Measurements from ENCODE around the gene ING1.
"Not testable (repeated sequence)": the region's sequence is repeated elsewhere in the genome, so short reads cannot be mapped to it uniquely, and the experiment has no call there.

ING1 gene, protein sequence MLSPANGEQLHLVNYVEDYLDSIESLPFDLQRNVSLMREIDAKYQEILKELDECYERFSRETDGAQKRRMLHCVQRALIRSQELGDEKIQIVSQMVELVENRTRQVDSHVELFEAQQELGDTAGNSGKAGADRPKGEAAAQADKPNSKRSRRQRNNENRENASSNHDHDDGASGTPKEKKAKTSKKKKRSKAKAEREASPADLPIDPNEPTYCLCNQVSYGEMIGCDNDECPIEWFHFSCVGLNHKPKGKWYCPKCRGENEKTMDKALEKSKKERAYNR

DNA sequence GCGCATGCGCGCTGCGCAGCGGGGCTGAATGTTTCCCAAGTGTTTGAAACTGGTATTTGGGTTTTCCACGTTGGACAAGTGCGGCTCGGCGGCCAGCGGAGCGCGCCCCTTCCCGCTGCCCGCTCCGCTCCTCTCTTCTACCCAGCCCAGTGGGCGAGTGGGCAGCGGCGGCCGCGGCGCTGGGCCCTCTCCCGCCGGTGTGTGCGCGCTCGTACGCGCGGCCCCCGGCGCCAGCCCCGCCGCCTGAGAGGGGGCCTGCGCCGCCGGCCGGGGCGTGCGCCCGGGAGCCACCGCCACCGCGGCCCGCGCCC is at the start of gene ING1:
Gene ING1, plus strand, starts transcription at position 59 of the 311 bp plus-strand sequence. CDS start 450 bp downstream, outside the sequence.
- no peak for DNase-seq

DNA sequence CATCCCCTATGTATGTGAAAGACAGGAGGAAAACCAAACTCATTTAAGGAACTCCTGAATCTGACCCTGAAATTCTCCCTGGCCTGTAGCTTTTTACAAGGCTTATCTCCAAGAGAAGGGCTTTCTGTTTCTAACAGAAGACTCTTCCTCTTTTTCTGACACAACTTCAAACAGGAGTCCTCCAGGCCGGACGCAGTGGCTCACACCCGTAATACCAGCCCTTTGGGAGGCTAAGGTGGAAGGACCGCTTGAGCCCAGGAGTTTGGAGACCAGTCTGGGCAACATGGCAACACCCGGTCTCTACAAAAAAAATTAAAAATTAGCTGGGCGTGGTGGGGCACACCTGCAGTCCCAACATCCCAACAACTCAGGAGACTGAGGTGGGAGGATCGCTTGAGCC is 49.5 kb upstream of the ING1 start:
- no peak for DNase-seq

DNA sequence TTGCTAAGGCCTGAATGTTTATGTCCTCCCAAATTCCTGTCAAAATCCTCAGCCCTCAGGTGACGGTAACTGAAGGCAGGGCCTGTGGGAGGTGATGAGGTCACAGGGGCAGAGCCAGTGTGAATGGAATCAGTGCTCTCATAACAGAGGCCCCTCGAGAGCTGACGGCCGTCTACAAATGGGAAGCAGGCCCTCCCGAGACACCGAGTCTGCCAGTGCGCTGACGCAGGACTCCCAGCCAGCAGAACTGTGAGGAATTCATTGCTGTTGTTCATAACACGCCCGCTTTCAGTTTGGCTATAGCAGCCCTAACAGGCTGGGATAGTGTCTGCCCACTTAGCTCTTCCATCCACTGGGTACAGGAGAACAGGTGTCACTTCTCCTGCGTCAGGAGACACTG is 48.8 kb upstream of the ING1 start:
- no peak for DNase-seq

DNA sequence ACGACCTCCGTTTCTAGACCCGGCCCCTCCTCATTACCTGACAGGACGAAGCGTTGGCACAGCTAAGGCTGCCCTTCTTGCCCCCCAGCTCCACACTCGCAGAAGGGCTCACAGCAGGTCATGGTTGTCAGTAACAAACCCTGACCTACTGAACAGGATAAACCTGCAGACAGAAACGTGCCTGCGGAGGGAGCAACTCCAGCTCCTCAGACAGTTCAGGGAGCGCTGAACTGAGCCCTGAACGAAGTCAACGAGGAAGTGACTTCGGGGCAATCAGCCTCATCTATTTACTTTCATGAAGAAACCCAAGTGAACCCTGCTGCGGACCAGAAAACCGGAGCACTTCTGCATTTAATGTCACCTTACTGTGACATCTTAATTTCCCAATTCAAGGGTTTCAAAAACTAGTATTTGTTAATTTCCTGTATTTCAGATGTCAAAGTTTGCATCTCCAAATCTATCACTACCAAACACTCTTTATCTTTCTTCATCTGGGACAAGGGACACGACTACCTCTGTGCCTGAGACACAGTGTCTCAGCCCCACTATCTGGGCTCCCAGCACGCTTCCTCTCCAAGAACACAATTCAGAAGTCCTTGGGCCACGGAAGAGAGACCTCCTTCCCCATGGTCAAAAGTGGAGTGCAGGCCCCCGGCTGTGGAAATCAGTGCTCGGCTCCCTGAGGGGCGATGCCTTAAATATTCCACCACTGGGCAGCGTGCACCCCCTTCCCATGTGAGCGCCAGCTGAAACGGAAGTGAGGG is 47.8 kb upstream of the ING1 start:
- no peak for DNase-seq

DNA sequence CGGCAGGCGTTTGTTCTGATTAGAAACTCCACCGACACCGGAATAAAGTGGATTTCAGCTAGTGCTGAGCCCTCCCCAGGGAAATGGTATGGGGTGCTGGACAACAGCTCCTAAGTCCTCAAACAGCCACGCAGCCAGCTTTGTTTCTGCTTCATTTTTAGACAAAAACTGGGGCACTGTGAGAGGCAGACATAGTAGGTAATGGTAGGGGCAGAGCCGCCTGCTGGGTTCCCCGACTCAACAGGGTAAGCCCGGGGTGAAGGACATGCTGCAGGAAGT is 47.3 kb upstream of the ING1 start:
- DNase-seq: no peak

DNA sequence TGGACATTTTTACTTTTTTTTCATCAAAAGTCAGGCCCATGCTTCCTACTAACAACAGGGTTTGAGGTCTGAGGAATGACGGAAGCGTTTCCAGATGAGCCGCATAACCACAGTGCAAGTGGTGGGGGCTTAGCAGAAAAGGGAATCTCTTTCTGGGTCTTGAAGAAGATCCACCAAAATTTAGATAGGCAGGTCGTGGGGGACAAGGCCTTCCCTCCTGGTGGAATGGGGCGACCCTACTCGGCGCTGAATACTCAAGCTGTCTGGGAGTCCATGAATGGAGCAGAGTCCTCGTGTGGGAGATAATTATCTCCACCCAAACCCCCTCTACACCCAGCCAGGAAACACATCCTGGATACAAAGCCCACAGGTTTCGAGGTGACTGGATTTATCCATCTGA is 44.5 kb upstream of the ING1 start:
- no peak for DNase-seq

DNA sequence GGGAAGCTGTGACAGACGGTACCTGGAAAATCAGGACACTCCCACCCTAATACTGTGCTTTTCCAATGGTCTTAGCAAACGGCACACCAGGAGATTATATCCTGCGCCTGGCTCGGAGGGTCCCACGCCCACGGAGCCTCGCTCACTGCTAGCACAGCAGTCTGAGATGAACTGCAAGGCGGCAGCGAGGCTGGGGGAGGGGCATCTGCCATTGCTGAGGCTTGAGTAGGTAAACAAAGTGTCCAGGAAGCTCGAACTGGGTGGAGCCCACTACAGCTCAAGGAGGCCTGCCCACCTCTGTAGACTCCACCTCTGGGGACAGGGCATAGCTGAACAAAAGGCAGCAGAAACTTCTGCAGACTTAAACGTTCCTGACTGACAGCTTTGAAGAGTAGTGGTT is 43.7 kb upstream of the ING1 start:
- DNase-seq: not testable (repeated sequence)

DNA sequence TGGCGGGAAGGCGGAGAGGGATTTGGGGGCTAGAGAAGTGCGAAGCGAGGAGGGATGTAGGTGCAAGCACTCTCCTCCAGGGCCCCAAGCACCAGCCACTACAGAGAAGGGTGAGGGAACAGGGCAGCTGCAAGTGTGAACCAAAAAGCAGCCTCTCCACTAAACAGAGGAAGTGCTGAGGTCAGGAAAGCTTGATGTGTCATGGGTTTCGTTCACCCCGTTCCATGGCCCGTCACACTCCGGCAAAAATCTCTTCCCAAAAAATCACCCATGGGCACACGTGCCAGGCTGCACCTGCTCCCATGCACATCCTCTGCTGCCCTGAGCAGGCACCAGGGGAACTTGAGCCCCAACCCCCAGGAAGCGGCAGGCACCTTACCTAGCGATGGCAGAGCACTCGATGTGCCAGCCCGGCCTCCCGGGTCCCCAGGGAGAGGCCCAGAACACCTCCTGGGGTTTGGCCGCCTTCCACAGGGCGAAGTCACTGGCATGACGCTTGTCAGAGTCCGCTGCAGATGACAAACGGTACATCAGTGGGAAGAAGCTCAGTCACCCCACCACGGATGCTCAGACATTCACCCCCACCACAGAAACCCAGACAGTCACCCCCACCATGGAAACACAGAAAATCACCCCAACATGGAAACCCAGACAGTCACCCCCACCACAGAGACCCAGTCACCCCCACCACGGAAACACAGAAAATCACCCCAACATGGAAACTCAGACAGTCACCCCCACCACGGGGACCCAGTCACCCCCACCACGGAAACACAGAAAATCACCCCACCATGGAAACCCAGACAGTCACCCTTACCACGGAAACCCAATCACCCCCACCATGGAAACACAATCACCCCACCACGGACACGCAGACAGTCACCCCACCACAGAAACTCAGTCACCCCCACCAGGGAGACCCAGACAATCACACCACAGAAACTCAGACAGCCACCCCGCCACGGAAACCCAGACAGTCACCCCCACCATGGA is 36.6 kb upstream of the ING1 start:
- DNase-seq: no peak

DNA sequence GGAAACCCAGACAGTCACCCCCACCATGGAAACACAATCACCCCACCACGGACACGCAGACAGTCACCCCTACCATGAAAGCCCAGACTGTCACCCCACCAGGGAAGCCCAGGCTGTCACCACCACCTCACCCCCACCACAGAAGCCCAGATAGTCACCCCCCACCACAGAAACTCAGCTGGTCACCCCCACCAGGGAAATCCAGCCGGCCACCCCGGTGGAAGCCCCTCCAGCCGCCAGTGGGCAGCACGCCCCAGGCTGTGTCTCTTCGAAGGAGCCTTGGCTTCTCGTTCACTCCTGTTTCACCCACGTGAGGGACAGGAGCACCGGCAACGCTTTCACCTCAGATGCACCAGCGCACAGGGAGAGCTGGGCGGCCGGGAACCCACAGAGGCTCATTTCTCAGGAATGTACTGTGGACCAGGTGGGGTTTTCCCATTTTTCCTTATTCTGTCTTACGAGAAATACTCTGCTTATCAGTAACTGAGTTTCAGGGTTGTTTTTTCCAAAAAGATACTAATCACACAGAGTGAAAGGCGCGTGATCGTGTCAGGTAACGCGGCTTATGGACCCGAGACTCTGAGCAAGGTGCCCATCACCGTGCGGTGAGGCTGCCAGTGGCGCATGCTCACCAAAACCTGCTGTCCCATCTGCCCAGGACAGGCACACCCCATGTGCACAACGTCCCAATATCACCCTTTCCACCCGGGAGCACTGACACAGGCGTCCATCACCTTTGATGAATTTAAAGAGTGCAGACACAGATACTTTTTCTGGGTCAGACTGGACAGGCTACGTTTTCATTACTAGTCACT is 35.6 kb upstream of the ING1 start:
- no peak for DNase-seq

DNA sequence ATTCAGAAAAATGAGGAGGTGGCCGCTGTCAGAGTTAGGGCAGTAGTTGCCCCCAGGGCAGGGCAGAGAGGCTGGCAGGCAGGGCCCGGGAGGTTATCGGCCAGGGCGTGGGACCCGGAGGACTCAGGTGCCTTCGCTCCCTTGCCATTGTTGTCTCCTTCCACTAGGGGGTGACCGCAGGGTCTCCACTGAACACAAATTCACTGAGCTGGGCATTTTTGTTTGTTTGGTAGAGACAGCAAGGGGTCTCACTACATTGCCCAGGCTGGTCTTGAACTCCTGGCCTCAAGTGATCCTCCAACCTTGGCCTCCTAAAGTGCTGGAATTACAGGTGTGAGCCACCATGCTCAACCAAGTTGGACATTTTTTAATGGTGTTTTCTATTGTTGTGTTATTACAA is 32.6 kb upstream of the ING1 start:
- DNase-seq: no peak

DNA sequence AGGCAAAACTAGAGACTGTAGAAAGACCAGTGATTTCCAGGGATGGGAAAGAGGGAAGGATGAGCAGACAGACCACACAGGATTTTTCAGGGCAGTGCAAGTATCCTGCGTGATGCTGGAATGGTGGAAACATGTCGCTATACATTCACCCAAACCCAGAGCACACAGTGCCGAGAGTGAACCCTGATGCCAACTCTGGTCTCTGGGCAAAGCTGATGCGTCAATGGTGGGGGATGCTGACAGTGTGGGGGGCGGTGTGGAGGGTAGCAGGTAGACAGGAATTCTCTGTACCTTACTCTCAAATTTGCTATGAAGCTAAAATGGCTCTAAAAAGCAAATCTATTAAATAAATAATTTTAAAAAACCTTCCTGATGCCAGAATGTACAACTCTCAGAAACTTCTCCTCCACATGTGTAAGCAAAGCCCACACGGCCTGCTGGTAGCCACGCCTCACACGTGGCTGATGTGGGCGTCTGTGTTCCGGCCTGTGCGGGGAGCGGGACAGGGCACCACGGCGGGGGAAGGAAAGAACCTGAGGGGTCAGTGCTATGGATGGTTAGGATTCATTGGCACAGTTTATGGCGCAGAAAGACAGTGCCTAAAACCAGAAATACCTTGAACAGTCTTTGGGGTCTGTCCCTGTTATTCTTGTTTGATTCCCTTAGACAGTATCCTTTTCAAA is 31.5 kb upstream of the ING1 start:
- no peak for DNase-seq

DNA sequence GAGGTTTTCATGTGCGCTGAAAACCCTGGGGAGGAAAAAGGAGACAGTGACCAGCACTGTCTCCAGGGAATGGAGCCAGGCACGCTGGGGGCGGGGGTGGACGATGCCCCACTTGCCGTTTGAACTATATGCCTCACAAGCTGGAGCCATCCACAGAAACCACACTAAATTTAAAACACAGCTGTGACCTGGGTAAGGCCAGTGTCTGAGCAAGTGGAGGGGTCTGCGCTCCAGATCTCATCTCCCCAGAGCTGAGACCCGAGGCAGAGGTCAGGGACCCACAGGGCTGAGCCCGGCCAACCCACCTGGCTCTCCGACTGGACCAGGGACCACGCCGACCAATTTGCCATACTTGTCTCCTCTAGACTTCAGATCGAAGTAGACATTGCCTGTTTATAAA is 30.8 kb upstream of the ING1 start:
- DNase-seq: no peak

DNA sequence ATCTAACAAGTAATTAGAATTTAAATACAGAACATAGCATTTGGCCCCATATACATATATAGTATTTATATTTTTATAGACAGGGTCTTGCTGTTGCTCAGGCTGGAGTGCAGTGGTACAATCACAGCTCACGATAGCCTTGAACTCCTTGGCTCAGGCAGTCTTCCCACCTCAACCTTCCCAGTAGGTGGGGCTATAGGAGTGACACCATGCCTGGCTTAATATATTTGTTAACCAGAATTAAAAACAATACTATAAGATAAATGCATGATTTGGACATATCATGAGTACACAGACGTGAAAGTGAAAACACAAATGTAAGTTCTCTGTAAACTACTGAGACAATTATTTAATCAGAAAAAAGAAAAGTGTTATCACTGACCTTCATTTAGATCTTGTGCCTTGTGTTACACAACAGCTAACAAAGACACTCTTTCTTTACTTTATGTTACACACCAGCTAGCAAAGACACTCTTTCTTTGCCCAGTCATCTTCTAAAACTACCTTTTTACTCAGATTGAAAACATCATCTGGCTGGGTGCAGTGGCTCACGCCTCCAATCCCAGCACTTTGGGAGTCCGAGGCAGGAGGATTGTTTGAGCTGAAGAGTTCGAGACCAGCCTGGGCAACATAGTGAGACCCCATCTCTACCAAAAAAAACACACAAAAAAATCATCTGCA is 30.2 kb upstream of the ING1 start:
- no peak for DNase-seq

DNA sequence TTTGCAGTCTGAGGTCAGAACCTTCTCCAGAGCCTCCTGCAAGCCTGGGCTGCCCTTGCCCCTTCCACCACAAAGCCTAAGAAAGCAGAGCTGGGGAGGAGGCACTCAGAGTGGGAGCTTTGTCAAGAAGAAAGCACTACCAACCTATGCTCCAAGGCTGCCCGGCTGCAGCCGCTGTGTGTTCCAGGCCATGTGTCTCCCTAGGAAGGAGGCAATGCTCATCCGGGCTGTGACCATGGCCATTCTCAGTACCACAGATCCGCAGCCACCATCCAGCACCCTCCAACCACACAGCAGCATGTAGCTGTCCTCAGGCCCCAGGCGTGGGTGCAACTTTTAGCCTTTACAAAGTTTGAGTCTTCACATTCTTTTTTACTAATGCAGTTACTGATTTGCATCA is 29.6 kb upstream of the ING1 start:
- DNase-seq: no peak

DNA sequence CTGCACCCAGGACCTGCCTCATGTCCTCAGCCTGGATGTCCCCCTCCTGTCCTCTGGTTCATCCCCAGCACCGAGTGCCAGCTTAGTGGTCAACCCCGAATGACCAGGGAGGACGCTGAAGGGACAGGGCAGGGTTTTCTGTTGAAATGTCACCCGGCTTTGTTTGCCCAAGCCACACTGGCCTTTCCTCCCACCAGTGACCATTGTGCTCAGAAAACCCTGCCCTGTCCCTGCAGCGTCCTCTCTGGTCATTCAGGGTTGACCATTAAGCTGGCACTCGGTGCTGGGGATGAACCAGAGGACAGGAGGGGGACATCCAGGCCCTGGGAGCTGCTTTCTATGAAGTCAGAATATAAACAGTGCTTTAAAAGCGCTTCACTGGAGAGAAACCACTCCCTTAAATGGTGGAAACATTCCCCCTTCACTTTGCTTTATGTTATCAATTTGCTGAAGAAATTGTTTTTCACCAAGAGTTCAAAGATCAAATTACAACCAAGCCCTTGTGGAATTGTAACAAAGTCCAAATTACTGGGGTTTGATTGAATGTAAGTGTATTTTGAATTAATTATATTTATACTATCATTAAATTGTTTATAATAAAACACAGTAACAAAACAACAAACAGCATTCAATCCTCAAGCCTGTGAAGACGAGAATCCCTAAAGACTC is 29.0 kb upstream of the ING1 start:
- no peak for DNase-seq

DNA sequence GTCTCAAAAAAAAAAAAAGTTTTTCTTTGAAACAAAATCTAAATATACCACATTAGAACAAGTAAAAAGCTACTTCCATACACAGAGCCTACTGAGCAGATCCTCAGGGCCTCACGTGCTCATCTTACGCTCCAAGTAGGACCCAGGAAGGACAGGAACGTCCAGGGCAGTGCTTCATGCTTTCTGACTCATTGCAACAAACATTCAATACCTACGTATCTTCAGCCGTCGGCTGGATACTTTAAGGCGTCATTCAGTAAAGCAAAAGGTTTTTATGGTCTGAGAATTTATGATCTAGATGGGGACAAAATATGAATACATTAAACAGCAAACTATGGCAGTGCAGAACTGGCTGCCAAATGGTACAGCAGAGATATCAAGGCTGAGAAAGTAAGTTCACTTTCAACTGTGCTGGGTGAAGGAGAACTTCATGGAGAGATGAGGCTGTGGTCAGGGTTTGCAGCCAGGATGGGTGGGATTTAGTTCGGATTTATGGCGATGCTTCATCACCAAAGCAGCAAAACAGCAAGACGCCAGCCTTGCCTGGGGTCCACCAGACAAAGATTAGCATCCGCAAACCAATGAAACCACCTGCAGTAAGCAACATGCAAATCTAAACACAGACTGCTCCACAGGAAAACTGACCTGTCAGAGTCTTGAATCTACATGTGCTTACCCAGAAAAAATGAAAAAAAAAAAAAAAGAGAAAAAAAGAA is 28.0 kb upstream of the ING1 start:
- DNase-seq: no peak

DNA sequence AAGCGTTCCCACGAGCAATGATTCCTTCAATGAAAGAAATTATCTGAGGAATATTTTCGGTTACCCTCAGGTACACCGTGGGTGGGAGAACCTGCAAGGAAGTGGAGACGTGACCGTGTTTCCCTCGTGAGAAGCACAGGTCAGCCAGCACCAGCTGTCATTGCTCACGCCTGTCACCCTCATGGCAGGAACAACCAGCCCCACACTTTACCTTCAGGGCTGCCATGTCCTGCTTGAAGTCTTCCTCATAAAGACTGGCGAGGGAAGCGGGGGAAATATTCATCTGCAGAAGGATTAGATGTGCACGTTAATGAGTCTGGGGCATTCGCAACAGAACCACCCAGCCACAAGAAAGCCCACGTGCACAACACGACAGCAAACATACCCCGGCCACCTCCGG is 25.8 kb upstream of the ING1 start:
- no peak for DNase-seq

DNA sequence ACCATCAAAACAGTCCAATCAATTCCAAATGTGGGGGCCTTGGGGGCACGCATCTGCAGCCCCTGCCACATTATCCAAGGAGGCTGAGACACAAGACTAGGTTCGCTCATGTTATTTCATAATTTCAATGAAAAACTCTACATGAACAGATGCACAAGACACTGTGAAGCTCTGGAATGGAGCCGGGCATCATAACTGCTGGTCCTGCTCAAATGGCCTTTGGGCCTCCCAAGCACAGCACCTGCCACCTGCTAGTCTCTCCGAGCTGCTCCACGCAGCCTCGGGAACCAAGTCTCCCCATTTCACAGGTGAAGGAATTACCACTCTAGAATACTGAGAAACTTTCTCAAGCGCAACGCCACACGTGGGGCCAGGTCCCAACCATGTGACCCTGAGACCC is 24.5 kb upstream of the ING1 start:
- no peak for DNase-seq

DNA sequence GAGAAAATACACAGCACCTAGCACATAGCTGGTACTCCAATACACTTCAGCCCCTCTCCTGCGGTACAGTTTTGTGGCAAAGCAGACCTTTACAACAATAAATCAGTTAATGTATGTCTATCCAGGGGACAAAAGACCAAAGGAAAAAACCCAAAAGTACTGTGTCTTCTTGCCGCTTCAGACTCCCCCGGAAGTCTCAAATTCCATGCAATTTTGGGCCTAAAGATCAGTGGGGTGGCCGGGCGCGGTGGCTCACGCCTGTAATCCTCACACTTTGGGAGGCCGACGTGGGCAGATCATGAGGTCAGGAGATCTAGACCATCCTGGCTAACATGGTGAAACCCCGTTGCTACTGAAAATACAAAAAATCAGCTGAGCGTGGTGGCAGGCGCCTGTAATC is 23.8 kb upstream of the ING1 start:
- no peak for DNase-seq

DNA sequence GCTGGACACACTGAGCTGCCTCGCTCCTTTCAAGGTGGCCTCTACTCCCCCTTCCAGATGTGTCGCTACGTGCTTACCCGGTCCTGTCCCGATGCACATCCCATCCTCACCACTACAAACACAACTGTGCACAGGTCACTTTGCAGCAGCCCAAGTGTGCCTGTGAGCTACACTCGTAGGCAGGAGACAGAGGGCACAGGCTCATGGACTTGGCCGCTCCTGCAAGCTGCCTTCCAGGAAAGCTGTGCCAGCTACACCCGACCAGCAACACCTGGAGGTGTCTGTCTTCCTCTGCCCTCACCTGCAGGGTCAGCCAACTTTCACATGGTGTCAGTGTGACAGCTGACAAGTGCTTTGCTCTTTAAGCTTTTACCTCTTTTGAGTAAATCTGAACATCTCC is 23.0 kb upstream of the ING1 start:
- no peak for DNase-seq

DNA sequence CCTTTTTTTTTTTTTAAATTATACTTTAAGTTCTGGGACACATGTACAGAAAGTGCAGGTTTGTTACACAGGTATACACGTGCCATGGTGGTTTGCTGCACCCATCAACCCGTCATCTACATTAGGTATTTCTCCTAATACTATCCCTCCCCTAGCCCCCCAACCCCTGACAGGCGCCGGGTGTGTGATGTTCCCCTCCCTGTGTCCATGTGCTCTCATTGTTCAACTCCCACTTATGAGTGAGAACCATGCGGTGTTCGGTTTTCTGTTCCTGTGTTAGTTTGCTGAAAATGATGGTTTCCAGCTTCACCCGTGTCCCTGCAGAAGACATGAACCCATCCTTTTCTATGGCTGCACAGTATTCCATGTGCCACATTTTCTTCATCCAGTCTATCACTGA is 17.7 kb upstream of the ING1 start:
- DNase-seq: not testable (repeated sequence)

Data from KG1 (cell line).